Measurements from ENCODE around the gene DIO3.

The DIO3 gene

DNA sequence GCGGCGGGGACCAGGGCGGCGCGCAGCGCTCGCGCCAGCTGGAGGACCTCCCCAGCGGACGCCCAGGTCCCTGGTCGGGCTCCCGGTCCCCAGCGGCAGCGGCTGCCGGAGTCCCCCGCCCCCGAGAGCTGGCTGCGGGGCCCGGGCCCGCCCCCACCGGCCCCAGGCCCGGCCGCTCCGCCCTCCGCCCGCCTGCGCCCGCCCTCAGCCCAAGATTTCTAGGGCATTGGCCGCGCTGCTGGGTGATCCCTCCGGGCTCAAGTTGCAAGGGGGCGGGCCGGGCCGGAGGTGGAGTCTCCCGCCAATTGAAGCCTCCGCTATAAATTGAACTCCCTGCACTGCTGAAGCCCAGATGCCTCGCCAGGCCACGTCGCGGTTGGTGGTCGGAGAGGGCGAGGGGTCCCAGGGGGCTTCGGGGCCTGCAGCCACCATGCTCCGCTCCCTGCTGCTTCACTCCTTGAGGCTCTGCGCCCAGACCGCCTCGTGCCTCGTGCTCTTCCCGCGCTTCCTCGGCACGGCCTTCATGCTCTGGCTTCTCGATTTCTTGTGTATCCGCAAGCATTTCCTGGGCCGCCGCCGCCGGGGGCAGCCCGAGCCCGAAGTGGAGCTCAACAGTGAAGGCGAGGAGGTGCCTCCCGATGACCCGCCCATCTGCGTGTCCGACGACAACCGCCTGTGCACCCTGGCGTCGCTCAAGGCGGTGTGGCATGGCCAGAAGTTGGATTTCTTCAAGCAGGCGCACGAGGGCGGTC lies at the start of gene DIO3:
Gene DIO3, plus strand, starts transcription at position 351 of the 752 bp plus-strand sequence.
- no peak for DNase-seq (ENCODE audit: low read depth in 2 of 2)

DNA sequence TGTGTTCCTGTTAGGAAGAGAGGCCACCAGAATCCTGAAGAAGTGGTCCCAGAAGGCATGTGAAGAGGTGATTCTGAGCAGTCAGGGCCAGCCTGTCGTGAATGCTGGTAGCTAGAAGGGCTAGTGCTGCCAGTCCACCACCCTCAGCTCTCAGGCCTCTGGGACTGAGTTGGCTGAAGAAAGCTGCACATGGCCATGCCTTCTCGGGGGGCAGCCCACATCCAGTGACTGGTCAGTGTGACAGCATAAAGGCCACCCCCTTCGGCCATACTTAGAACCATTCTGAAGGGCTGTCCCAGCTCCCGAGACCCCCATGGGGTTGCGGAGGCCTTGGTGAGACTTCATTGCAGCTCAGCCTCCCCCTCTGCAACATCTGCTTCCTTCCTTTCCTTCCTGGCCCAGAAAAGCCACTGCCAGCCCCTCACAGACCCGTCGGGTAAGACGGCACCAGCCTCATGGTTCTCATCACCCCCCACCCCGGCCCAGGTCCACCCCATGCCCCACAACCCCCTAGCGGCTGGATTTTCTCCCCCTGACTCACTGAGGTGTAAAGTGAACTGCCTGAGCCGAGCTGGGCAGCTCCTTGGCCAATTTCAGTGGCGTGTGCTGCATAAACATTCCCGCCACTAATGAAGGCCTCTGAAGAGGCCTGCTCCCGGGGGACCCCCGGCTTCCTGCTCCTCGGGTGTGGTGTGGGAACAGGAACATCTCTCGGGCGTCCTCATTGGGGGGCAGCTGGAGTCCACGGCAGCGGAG lies 49.5 kb upstream of the DIO3 start:
- no peak for DNase-seq (ENCODE audit: low read depth in 2 of 2)

DNA sequence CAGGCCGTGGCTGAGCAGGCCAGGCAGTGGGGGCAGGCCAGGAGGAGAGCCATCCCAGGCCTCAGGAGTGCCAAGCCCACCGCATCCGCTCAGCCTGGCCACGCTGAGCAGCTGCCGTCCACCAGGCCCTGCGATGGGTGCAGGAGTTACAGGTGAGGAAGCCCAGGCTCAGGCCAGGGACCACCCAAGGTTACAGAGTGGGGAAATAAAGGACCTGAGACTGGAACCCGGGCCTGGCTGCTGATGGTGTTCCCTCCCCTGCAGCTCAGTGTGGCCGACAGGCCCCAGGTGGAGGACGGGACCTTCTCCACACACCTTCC lies 49.0 kb upstream of the DIO3 start:
- DNase-seq (ENCODE audit: low read depth in 2 of 2) = no peak

DNA sequence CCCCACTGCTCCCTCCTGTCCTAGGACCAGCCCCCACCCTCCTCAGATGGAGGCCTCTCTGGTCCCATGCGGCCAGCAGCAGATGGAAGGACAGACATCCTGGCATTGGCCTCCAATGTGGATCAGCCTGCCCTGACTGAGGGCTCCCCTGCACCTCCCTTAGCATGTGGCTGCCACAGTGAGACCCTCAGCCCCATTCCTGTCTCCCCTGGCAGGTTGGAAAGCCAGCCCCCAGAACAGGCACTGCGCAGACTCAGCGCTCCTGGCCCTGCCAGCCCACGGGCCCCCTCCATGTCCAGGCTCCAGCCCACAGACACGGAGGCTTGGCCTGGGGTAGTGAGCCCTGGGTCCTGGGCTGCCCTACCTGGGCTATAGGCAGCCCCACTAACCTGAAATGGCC lies 47.2 kb upstream of the DIO3 start:
- no peak for DNase-seq (ENCODE audit: low read depth in 2 of 2)

DNA sequence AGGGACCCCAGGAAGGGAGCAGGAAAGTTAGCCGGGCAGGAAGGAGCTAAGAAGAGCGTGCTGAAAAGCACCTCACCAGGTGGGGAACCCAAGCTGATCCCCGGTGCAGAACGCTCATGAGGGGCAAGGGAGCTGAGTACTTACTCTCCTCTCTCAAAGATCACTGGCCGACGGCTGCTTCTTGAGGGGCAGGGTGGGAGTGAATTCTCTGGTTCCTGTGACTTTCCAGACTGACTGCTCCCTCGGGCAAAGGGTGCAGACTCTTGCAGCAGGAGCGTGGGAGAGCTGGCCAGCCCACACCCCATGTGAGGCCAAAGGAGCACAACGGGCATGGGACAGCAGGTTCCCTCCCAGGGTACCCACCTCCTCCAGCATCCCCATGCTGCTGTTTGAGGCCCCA lies 44.9 kb upstream of the DIO3 start:
- no peak for DNase-seq (ENCODE audit: low read depth in 2 of 2)

DNA sequence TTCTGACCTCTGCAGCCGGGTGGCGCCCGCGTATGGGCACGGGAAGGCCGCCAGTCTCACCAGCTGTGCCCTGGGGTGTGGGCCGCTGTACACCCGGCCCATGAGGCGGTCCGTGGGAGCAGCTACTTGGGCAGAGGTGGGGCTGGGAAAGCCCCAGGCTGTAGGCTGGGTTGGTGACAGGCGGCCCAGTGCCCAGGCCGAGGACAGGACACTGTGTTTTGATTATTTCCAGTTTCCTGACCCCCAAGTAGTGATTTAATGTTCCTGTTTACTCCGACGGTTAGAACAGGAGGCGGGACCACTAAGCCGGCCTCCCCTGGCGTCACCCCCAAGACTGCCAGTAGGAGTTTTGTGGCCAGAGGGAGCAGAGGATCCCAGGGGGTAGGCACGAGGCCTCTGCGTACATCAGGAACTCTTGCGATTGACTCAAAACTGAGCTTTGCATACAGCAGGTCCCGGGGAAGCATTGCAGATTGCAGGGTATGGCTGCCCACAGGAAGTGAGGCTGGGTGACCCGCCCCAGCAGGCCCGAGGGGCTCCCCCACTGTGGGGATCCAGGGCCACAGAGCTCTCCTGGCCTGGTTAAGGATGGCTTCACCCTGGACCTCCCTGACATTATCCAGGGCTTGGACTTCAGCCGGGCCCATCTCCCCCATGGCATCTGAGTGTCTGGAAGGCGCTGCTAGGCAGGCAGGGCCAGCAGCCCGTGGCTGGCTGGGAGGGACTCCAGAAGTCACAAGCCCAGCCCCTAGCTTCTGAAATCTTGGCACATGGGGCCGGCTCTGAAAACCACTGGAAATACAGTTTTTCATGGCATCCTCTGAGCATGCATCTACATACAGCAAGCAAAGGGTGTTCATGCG lies 42.5 kb upstream of the DIO3 start:
- no peak for DNase-seq (ENCODE audit: low read depth in 2 of 2)

DNA sequence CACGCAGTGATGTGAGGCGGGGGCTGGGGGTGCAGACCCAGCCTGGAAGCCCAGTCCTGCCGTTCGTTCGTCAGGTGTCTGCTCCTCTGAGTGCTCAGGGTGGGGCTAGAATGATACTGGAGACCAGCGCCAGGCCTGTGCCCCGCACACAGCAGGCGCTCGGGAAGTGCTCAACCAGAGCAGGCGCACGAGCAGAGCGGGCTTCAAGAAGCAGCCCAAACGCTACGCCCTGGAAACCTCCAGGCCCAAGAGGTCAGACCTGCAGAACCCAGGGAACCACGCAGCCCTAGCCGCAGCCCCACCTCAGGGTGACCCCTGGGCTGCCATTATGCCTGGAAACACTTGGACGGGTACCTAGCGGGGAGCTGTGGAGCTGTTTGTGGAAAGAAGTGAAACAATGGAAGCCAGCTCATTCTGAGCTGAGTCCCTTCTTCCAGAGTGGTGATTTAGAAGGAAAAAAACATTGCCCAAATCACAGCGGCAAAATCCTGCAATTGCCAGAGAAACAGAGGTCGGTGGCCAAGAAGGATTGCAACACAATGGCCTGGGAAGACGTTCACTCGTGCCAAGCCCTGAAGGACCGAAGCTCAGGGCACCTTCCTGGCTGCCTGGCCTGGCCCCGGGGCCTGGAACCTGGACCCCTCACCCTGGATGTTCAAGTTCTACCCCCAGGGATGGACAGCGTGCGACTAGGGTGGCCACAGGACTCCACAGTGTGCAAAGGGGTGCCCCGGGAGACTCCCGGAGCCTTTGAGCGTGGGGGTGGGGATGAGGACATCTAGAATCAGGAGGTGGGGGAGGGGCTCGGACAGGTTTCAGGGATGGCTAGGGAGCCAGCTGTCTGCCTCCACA lies 40.4 kb upstream of the DIO3 start:
- DNase-seq (ENCODE audit: low read depth in 2 of 2) = no peak

DNA sequence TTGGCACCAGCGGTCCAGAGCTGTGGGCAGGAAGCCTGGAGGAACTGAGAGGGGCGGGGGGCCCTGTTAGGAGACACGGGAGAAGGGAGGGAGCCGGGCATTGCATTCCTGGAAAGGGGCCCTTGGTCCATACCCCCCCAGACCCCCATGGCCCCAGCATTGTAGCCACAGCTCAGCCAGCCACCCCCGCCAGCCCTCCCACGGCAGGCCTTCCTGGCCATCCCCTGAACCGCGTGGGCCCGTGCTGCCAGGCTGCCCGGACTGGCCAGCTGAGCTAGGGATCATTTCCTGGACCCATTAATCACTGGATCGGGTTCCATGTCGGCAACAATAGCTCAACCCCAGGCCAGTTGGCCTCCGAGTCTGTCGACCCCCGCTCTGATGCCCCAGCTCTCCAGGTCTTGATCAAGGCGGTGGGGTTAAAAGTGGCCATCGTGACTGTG lies 39.8 kb upstream of the DIO3 start:
- DNase-seq (ENCODE audit: low read depth in 2 of 2) = no peak

DNA sequence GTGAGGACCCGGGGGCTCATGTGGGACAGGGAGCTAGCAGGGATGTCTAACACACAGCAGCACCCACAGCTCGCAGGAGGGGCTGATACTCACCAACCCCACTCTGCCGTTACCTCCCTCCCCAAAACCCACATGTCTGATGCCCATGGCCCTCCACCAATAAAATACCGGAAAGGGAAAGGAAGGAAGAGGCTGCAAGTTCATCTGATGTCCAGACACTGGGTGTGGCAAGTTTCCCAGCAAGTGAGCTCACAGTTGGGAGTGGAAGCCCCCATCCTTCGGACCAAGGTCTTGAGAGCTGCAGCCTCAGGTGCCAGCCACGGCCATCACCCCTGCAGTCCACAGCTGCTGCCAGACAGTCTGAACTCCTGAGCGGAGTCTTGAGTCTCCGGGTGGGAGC lies 39.3 kb upstream of the DIO3 start:
- no peak for DNase-seq (ENCODE audit: low read depth in 2 of 2)

DNA sequence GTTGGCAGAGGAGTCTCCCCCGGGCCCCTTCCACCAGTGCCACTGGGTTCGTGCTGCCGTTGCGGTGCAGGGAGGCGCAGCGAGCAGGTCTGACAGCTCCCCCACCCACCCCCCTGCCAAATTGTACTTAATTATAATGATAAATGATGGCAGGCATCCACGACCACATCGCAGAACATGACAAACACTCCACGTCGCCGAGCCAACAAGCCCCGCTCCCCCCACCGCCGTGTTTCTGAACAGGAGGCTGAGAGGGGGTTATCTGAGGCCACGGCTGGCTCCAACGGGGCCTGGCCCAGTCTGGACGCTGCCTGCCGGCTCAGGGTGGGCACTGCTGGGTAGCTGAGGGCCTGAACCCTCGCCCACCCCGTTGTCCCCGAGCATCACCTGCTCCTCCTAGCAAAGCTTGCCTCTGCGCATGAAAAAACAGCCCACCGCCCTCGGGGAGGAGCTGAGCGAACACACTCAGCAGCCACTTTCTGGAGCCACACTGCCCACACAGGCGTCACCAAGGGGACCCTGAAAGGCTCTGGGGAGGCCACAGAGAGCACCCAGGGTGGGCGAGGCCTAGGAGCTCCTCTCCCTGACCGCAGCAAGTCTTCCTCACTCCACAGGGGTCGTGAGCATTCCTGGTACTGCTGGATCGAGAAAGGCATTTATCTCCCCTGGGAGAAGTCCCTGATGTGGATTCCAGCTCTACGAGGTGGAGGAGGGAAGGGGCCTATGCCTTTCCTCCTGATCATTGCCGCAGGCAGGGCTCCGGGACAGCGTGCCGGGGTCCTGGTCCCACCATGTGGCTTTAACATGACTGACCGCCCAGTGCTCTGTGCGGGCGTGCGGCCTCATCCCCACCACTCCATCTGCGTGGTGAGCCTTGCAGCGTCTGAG lies 35.4 kb upstream of the DIO3 start:
- DNase-seq (ENCODE audit: low read depth in 2 of 2) = no peak

DNA sequence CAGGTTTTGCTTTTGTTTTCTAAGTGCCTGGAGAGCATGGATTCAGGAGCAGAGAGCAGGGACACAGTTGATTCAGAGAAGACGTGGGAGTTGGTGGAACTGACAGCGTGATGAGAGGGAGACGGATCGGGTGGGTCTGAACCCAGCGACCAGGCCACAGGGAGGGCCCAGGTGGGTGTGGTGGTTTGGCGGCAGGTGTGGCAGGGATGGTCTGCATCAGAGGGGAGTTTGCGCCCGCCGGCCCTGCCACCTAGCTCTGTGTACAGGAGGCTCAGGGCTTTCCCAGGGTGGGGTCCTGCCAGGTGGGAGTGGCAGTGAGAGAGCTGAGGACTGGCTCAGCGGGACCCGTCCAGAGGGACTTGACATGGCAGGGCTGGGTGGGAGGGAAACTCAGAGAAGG lies 33.3 kb upstream of the DIO3 start:
- no peak for DNase-seq (ENCODE audit: low read depth in 2 of 2)

DNA sequence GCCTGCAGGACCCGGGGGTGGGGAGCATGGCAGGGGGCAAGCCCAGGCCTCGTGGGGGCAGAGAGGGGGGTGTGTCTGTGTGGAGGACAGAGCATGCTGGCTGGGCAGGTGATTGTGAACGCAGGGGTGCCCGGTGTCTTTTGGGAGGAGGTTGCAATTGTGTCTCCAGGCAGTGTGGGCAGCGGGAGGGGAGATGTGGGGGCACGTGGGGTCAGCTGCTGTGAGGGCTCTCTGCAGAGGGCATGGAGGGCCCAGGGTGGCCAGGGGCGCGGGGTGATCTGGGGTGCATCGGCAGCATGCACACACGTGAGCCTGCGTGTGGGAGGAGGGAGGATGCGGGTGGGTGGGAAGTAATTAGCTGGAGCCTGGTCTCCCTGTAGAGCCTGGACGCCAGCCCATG lies 32.2 kb upstream of the DIO3 start:
- DNase-seq (ENCODE audit: low read depth in 2 of 2) = no peak

DNA sequence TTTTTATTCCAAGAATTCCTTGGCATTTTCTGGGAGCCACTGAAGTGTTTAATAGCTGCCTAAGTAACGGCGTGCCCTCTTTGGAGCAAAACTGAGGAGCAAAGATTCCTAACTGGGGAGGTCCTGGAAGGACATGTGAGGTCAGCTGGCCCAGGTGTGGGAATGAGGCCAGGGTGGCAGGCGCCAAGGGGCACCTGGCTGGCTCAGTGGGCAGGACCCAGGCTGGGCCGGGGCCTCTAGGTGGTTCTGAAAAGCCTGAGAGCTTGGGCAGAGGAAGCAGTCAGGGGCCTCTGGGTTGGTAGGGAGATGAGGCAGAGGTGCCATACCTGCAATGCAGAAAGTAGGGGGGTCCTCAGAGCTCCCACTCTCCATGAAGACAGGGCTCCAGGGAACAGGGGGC lies 27.1 kb upstream of the DIO3 start:
- DNase-seq (ENCODE audit: low read depth in 2 of 2) = no peak

DNA sequence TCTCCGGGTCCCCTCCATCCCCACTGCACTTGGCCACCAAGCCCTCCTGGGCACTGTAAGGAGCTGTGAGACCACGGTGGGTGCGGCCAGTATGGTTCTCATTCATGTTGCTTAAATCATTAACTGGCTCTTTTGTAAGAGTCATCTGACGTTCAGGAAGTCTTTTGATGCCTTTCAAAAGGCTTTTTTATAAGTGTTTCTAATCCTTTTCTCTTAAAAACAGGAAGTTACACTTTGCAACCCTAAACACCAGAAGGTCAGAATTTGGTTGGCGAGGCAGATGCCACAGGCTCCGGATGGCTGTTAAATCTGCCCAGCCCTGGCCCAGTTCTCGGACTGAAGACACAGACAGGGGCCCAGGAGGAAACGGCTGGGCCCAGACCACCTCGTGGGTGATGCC lies 26.1 kb upstream of the DIO3 start:
- DNase-seq (ENCODE audit: low read depth in 2 of 2) = no peak

DNA sequence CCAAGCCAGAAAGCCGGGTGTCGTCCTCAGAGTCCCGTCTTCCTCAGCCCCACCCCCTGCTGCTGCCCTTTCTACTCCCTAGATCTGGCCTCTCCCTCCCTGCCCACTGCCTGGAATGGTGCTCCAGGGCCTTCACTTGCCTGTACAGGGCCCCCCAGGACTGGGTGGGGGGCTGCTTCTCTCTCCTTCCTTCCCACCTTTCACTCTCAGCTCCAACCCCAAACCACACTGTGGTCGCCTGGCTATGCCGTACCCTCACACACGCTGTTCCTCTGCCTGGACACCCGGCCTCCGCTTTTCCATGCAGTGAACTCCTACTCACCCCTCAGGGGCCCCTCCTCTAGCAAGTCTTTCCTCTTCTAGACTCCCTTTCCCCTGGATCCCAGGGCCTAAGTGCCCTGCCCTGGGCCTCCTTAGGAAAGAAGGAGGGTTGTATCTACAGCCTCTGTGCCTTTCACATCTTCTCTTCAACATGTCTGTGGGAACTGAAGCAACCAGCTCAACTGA lies 25.5 kb upstream of the DIO3 start:
- DNase-seq (ENCODE audit: low read depth in 2 of 2) = no peak

DNA sequence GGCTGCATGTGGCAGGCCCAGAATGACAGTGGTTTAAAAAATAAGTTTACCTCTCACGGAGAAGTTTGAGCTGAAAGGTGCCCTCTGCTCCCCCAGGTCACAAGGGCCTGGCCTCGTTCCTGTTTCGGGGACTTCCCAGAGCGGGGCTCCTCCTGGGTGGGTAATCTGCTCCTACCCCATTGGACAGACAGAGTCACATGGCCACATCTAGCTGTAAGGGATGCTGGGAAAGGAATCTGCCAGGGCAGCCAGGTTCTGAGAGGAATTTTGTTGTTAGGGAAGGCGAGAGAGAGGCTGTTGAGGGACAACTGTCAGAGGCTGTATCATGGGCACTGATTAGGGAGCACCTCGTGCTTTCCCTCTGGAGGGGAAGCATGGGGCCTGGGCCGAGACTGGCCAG lies 24.0 kb upstream of the DIO3 start:
- no peak for DNase-seq (ENCODE audit: low read depth in 2 of 2)

DNA sequence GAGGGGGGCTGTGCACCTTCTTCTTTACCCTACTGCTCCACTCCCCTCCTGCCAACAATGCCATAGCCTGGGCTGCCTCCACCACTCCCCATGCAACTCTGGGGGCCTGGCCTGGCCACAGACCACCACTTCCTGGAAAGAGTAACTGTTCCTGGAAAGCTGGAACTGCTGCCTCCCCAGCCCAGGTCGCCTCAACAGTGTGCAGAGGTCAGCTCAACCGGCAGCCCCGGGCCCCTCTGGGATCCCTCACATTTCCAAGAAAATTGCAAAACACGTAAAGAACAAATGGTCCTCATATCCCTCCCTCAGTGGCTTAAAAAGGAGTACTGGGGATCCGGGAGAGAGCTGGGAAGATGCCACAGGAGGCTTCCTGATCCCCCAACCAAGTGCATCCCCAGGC lies 22.4 kb upstream of the DIO3 start:
- DNase-seq (ENCODE audit: low read depth in 2 of 2) = no peak

DNA sequence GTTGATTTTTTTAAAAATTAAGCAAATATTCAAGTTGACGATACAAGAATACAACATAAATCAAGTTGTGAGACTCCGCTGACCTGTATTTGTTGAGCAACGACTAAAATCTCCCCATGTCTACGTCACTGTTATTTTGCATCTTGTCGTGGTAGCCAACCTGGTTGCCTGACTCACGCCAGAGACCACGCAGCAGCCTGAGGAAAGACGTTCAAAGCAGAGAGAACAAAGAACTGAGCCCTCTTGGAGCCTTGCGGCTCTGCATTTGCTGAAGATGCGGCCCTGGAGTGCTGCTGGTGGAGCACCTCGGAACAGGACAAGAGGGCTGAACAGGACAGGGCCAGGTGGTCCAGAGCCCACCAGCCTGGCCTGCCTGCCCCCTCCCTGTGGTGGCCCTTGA lies 21.4 kb upstream of the DIO3 start:
- DNase-seq (ENCODE audit: low read depth in 2 of 2) = no peak

DNA sequence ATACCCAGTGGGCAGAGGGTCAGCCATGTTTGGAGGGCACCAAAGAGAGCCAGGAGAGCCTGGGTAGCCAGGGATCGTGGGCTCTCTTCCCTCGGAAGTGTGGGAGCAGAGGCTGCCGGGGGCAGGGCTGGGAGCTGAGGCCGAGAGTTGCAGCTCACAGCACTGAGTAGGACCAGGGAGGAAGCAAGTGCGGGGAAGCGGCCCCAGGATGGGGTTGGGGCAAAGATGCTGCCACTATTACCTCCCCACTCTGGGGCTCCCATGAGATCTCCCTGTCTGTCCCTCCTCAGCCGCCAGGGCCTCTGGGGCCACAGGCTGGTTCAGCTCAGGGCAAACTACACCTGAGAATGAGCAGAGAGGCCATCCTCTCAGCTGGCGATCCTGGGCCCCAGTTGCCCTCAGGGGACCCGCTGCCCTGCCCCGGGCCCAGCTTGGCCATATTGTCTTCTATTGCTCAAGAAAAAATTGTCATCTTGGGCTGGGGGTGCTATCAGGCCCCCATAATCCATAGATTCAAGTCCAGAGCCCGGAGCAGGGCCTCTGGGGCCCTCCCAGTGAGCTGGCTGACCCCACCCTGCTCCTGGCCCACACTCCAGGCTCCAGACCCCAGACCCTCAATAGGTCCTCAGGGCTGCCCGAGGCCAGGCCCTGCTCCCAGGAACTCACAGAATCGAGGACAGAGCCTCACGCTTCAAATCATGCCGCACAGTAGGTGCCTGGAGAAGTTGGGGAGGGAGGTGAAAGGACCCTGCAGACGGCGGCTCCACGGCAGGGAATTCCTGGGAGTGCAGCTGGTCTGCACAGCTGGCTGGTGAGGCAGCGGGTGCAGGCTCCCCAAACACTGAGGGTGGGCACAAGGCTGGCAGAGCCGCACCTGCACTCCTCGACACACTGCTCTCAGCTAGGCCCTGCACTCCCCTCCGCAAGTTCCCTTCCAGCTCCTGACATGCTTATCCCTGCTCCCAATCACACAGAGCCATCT lies 20.5 kb upstream of the DIO3 start:
- no peak for DNase-seq (ENCODE audit: low read depth in 2 of 2)

Measured in stimulated activated CD4-positive, alpha-beta T cell treated with anti-CD3 and anti-CD28 coated beads, Interleukin-1b, Interleukin-23, amount 100 ng/mL, for 4 hours (primary cell).